Activated T-cell treated with anti-CD3 and anti-CD28 coated beads for 48 hours (primary cell): ENCODE results near the gene SART3.

Experiments
- DNase-seq: peaks from one replicate; pipeline ENCODE4 v3.0.0-alpha.2; 2020; ENCODE audit warnings: low read depth

Gene SART3

GRCh38 chr12:108560752-108561719 lies at the start of gene SART3:
SART3 (minus strand) TSS chr12:108561173; CDS start chr12:108561154, 19 bp downstream.
- DNase-seq = peak; percentile 74

- DNase-seq = no peak
Measured at GRCh38 chr12:108610336-108610815, 49.4 kb upstream of the SART3 start.

- DNase-seq = no peak
Measured at GRCh38 chr12:108609537-108610335, 48.8 kb upstream of the SART3 start.

GRCh38 chr12:108608616-108609015 lies 47.6 kb upstream of the SART3 start:
- no peak for DNase-seq

- DNase-seq = no peak
Measured at GRCh38 chr12:108607981-108608600, 47.1 kb upstream of the SART3 start.

- DNase-seq = no peak
Measured at GRCh38 chr12:108606492-108606891, 45.5 kb upstream of the SART3 start.

- DNase-seq = no peak
Measured at GRCh38 chr12:108605690-108606406, 44.9 kb upstream of the SART3 start.

GRCh38 chr12:108605000-108605689 lies 44.2 kb upstream of the SART3 start:
- DNase-seq = no peak

GRCh38 chr12:108604208-108604941 lies 43.4 kb upstream of the SART3 start:
- DNase-seq = no peak

GRCh38 chr12:108603743-108604142 lies 42.8 kb upstream of the SART3 start:
- no peak for DNase-seq

- DNase-seq = no peak
Measured at GRCh38 chr12:108602976-108603704, 42.2 kb upstream of the SART3 start.

- DNase-seq = no peak
Measured at GRCh38 chr12:108602209-108602705, 41.3 kb upstream of the SART3 start.

- DNase-seq = no peak
Measured at GRCh38 chr12:108600702-108601007, 39.7 kb upstream of the SART3 start.

GRCh38 chr12:108599948-108600701 lies 39.2 kb upstream of the SART3 start:
- DNase-seq = no peak

- no peak for DNase-seq
Measured at GRCh38 chr12:108599541-108599940, 38.6 kb upstream of the SART3 start.

GRCh38 chr12:108598553-108599250 lies 37.7 kb upstream of the SART3 start:
- no peak for DNase-seq

- DNase-seq = no peak
Measured at GRCh38 chr12:108597559-108598471, 36.8 kb upstream of the SART3 start, which contains the start of gene TMEM119. TMEM119 (minus strand) TSS chr12:108598084; CDS start chr12:108592383, 5,701 bp downstream.
